Measurements from ENCODE around the gene PITPNM3.
"Not testable (repeated sequence)": the region's sequence is repeated elsewhere in the genome, so short reads cannot be mapped to it uniquely, and the experiment has no call there.

Gene PITPNM3

GRCh38 chr17:6501359-6501758 lies 55.0 kb downstream of the PITPNM3 start:
- DNase-seq (ENCODE audit: low spot score): no peak

- peak; percentile 54 for DNase-seq (ENCODE audit: low spot score)
Measured at GRCh38 chr17:6498901-6499540, 57.3 kb downstream of the PITPNM3 start.

GRCh38 chr17:6498356-6498755 lies 58.0 kb downstream of the PITPNM3 start:
- peak; percentile 9 for DNase-seq (ENCODE audit: low spot score)

- DNase-seq (ENCODE audit: low spot score): peak; percentile 65
Measured at GRCh38 chr17:6497496-6498221, 58.7 kb downstream of the PITPNM3 start.

GRCh38 chr17:6496640-6497441 lies 59.5 kb downstream of the PITPNM3 start:
- peak; percentile 66 for DNase-seq (ENCODE audit: low spot score)

GRCh38 chr17:6496116-6496481 lies 60.3 kb downstream of the PITPNM3 start:
- peak; percentile 59 for DNase-seq (ENCODE audit: low spot score)

- DNase-seq (ENCODE audit: low spot score): no peak
Measured at GRCh38 chr17:6495450-6496115, 60.8 kb downstream of the PITPNM3 start.

GRCh38 chr17:6494239-6494941 lies 62.0 kb downstream of the PITPNM3 start:
- peak; percentile 34 for DNase-seq (ENCODE audit: low spot score)

- peak; percentile 20 for DNase-seq (ENCODE audit: low spot score)
Measured at GRCh38 chr17:6492892-6493674, 63.3 kb downstream of the PITPNM3 start.

- DNase-seq (ENCODE audit: low spot score): peak; percentile 20
Measured at GRCh38 chr17:6491071-6491700, 65.2 kb downstream of the PITPNM3 start.

- no peak for DNase-seq (ENCODE audit: low spot score)
Measured at GRCh38 chr17:6489016-6489550, 67.3 kb downstream of the PITPNM3 start.

GRCh38 chr17:6488008-6488539 lies 68.3 kb downstream of the PITPNM3 start:
- DNase-seq (ENCODE audit: low spot score): no peak

- DNase-seq (ENCODE audit: low spot score): no peak
Measured at GRCh38 chr17:6487251-6488007, 68.9 kb downstream of the PITPNM3 start.

GRCh38 chr17:6485646-6486412 lies 70.5 kb downstream of the PITPNM3 start:
- no peak for DNase-seq (ENCODE audit: low spot score)

GRCh38 chr17:6483507-6483906 lies 72.8 kb downstream of the PITPNM3 start:
- no peak for DNase-seq (ENCODE audit: low spot score)

- not testable (repeated sequence) for DNase-seq (ENCODE audit: low spot score)
Measured at GRCh38 chr17:6482796-6483195, 73.6 kb downstream of the PITPNM3 start.

- DNase-seq (ENCODE audit: low spot score): no peak
Measured at GRCh38 chr17:6482105-6482455, 74.3 kb downstream of the PITPNM3 start.

- DNase-seq (ENCODE audit: low spot score): no peak
Measured at GRCh38 chr17:6480303-6480675, 76.1 kb downstream of the PITPNM3 start.
